HL-60 (cell line): Measurements from ENCODE around the gene BOLL.
"Not testable (repeated sequence)": the region's sequence is repeated elsewhere in the genome, so short reads cannot be mapped to it uniquely, and the experiment has no call there.

ENCODE experiments used
- DNase-seq, 2 experiments: peaks; one replicate each; pipeline ENCODE4 v3.0.0-alpha.2; 2010 to 2020; ENCODE audit warnings: low read depth in 1 of 2, low spot score in 1 of 2
- H3K27ac ChIP-seq: fragments of 250-450 bp; sonication (Bioruptor Pico); replicated peaks from 2 replicates; pipeline ENCODE4 v1.5.1; 2020; ENCODE audit warnings: mild to moderate bottlenecking, moderate library complexity
- H3K27me3 ChIP-seq: fragments of 250-450 bp; sonication (Bioruptor Pico); 2 replicates; pipeline ENCODE4 v1.5.1; 2021; ENCODE audit warnings: mild to moderate bottlenecking, moderate library complexity; ENCODE audit not compliant: insufficient read depth, poor library complexity, severe bottlenecking
- H3K4me3 ChIP-seq: replicated peaks from 2 replicates; pipeline ENCODE4 v1.5.1; 2011; ENCODE audit warnings: mild to moderate bottlenecking, control low read depth, low read length; ENCODE audit not compliant: insufficient read depth
- GABPA ChIP-seq: IDR thresholded peaks from 2 replicates; pipeline ENCODE4 v1.6.1; 2012; ENCODE audit warnings: low read depth
- POLR2AphosphoS5 ChIP-seq: IDR thresholded peaks from 2 replicates; pipeline ENCODE4 v1.6.1; 2012; ENCODE audit warnings: low read depth
- SPI1 ChIP-seq: IDR thresholded peaks from 2 replicates; pipeline ENCODE4 v1.6.1; 2012; ENCODE audit warnings: low read depth, mild to moderate bottlenecking, borderline replicate concordance
- TF ChIP-seq, protein P1 (sequence below): IDR thresholded peaks from one replicate; pipeline ENCODE4 v1.5.1; 2011; ENCODE audit warnings: low read length, control low read depth, inconsistent platforms; ENCODE audit not compliant: insufficient read depth
- TF ChIP-seq, protein P2 (sequence below): IDR thresholded peaks from 2 replicates; pipeline ENCODE4 v1.6.1; 2012; ENCODE audit warnings: low read depth; ENCODE audit not compliant: insufficient replicate concordance

The BOLL gene

DNA sequence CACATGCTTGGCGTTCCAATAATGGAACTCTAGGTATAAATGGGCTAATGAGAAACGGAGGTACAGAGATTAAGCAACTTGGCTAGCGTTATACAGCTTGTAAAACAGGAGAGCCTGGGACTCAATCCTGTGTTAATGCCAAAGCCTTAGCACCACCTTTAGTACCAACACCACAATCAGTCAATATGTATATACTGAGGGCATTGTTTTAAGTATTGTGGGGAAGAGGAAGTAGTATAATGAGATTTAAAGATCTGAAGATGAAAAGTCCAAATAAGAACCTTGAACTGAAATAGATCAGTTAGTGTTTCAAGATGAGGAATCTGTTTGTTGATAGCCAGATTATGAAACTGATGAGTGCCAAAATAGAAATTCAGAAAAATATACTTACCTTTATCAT lies 71.8 kb downstream of the BOLL start:
- H3K27ac ChIP-seq, result no peak overlapping the region
- no peaks in the 10 kb centered on the region for H3K27me3 ChIP-seq
- no peak overlapping the region for H3K4me3 ChIP-seq
- TF ChIP-seq, protein P1, sequence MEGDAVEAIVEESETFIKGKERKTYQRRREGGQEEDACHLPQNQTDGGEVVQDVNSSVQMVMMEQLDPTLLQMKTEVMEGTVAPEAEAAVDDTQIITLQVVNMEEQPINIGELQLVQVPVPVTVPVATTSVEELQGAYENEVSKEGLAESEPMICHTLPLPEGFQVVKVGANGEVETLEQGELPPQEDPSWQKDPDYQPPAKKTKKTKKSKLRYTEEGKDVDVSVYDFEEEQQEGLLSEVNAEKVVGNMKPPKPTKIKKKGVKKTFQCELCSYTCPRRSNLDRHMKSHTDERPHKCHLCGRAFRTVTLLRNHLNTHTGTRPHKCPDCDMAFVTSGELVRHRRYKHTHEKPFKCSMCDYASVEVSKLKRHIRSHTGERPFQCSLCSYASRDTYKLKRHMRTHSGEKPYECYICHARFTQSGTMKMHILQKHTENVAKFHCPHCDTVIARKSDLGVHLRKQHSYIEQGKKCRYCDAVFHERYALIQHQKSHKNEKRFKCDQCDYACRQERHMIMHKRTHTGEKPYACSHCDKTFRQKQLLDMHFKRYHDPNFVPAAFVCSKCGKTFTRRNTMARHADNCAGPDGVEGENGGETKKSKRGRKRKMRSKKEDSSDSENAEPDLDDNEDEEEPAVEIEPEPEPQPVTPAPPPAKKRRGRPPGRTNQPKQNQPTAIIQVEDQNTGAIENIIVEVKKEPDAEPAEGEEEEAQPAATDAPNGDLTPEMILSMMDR, result no peak
- TF ChIP-seq SPI1 (no peak), GABPA (no peak), POLR2AphosphoS5 (no peak)
- TF ChIP-seq, protein P2, sequence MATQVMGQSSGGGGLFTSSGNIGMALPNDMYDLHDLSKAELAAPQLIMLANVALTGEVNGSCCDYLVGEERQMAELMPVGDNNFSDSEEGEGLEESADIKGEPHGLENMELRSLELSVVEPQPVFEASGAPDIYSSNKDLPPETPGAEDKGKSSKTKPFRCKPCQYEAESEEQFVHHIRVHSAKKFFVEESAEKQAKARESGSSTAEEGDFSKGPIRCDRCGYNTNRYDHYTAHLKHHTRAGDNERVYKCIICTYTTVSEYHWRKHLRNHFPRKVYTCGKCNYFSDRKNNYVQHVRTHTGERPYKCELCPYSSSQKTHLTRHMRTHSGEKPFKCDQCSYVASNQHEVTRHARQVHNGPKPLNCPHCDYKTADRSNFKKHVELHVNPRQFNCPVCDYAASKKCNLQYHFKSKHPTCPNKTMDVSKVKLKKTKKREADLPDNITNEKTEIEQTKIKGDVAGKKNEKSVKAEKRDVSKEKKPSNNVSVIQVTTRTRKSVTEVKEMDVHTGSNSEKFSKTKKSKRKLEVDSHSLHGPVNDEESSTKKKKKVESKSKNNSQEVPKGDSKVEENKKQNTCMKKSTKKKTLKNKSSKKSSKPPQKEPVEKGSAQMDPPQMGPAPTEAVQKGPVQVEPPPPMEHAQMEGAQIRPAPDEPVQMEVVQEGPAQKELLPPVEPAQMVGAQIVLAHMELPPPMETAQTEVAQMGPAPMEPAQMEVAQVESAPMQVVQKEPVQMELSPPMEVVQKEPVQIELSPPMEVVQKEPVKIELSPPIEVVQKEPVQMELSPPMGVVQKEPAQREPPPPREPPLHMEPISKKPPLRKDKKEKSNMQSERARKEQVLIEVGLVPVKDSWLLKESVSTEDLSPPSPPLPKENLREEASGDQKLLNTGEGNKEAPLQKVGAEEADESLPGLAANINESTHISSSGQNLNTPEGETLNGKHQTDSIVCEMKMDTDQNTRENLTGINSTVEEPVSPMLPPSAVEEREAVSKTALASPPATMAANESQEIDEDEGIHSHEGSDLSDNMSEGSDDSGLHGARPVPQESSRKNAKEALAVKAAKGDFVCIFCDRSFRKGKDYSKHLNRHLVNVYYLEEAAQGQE, result no peak
- DNase-seq, result no peak

DNA sequence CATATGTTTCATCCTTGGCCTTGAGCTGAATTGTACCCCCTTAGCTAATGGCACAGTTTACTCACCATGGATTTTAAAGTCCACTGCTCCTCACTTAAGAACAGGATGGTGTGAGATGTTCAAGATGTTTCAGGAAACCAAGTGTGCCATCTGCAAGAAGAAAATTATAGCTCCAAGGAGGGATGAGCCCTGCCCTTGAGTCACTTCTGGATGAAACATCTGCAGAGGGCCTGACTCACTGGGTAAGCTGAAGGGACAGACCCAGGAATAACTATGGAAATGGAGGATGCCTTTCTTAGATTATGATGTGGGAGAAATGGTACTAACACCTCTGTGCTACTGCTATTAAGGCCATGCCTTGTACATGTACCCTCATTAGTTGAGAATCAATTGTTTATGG lies 73.5 kb downstream of the BOLL start:
- DNase-seq, result no peak
- H3K27me3 ChIP-seq, result no peaks in the 10 kb centered on the region
- TF ChIP-seq, protein P1, result no peak
- no peak for TF ChIP-seq POLR2AphosphoS5
- no peak overlapping the region for H3K27ac ChIP-seq
- no peak overlapping the region for H3K4me3 ChIP-seq

DNA sequence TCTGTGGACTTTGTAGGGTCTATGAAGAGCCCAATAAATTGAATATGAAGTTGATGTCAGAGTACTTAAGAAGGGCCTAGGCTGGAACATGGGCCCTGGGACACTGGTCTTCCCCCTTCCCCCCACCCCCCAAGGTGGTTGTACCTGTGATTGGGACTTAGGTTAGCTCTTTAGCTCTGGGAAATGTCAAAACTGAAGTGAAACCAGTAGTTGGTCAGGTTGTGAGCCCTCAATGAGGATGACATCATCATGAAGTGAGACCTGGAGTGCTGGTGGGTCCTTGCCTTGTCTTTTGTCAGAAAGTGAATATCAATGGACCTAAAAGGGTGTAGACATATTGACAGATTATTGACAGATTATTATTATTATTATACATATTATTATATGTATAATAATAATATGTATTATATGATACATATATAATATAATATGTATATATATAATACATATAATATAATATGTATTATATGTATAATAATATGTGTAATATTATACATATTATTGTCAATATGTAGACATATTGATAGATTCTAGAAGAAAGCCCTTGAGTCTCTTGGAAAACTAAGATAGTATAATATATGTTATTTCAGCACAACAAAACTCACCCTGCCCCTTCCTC lies 74.6 kb downstream of the BOLL start:
- Histone ChIP-seq H3K4me3 (no peak overlapping the region), H3K27me3 (no peaks in the 10 kb centered on the region)
- DNase-seq, result no peak

DNA sequence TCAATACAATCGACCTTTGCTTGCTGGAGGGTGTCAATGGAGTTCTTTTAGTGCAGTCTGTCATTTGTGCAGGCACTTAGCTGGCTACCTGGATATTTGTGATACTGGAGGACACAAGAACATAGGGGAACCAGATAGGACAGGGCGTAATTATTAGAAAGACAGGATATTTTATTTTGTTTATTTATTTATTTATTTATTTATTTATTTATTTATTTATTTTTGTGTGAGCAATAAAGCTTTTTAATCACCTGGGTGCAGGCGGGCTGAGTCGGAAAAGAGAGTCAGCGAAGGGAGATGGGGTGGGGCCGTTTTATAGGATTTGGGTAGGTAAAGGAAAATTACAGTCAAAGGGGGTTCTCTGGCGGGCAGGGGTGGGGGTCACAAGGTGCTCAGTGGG lies 76.0 kb downstream of the BOLL start:
- DNase-seq, H3K4me3 ChIP-seq, H3K27ac ChIP-seq, H3K27me3 ChIP-seq: not testable (repeated sequence)

More for the DNA sequence above, 74.6 kb downstream of the BOLL start:
- no peak for TF ChIP-seq SPI1
- TF ChIP-seq GABPA, result no peak
- TF ChIP-seq, protein P2, result no peak
- no peak for TF ChIP-seq POLR2AphosphoS5
- TF ChIP-seq, protein P1, result no peak
- H3K27ac ChIP-seq, result no peak overlapping the region
